HEK293 (cell line): ENCODE results near the gene CETP.
"Not testable (repeated sequence)": the region's sequence is repeated elsewhere in the genome, so short reads cannot be mapped to it uniquely, and the experiment has no call there.

ENCODE experiments used
- CTCF ChIA-PET: fragments of 350-600 bp; formaldehyde crosslinking; extraction: SDS; loops from one replicate; lab custom pipeline; 2021; ENCODE audit warnings: antibody characterized with exemption; lab: Yijun Ruan, JAX
- POLR2A ChIA-PET: fragments of 300-600 bp; formaldehyde crosslinking; extraction: SDS; loops from one replicate; lab custom pipeline; 2020; ENCODE audit warnings: antibody characterized with exemption, inconsistent platforms; lab: Yijun Ruan, JAX
- H3K27ac ChIP-seq: fragments of 200-500 bp; sonication (Bioruptor generic); 2 replicates; pipeline ENCODE4 v1.5.1; 2014; ENCODE audit warnings: low read depth, low read length, control low read depth, inconsistent platforms; ENCODE audit errors: extremely low read depth
- H3K36me3 ChIP-seq, 2 experiments: fragments of 200-500 bp in 1 of 2; sonication (Bioruptor generic) in 1 of 2; 1 replicate in 1 of 2; 2 replicates in 1 of 2; pipeline ENCODE4 v1.5.1; 2014 to 2017; ENCODE audit warnings: inconsistent platforms in 2 of 2, low read length in 2 of 2; ENCODE audit not compliant: control insufficient read depth in 2 of 2, insufficient read depth in 1 of 2
- H3K4me1 ChIP-seq: fragments of 200-500 bp; sonication (Bioruptor generic); 2 replicates; pipeline ENCODE4 v1.5.1; 2014; ENCODE audit warnings: mild to moderate bottlenecking, low read length, inconsistent platforms; ENCODE audit not compliant: control insufficient read depth, insufficient read depth
- H3K4me3 ChIP-seq: 2 replicates; pipeline ENCODE4 v1.5.1; 2011; ENCODE audit warnings: low read depth, mild to moderate bottlenecking, control low read depth, low read length, moderate library complexity
- H3K9me3 ChIP-seq: fragments of 200-500 bp; sonication (Bioruptor generic); 2 replicates; pipeline ENCODE4 v1.5.1; 2014; ENCODE audit warnings: low read depth, low read length, inconsistent platforms; ENCODE audit not compliant: control insufficient read depth, insufficient read depth
- KLF10 ChIP-seq: fragments of 450-650 bp; IDR thresholded peaks from 2 replicates; pipeline ENCODE4 v1.5.1; 2018; ENCODE audit warnings: missing biosample characterization, mild to moderate bottlenecking, missing genetic modification characterization
- KLF16 ChIP-seq: fragments of 450-650 bp; formaldehyde crosslinking; IDR thresholded peaks from 2 replicates; pipeline ENCODE4 v1.5.1; 2017; ENCODE audit warnings: missing biosample characterization, missing genetic modification characterization
- SETDB1 ChIP-seq: IDR thresholded peaks from one replicate; pipeline ENCODE4 v1.6.1; 2017; ENCODE audit warnings: mild to moderate bottlenecking, low read length, moderate library complexity, mixed read lengths; ENCODE audit not compliant: insufficient read length
- SP7 ChIP-seq: fragments of 450-650 bp; formaldehyde crosslinking; IDR thresholded peaks from 2 replicates; pipeline ENCODE4 v1.5.1; 2016; ENCODE audit warnings: missing biosample characterization, missing genetic modification characterization
- TCF7L2 ChIP-seq: IDR thresholded peaks from 2 replicates; pipeline ENCODE4 v1.6.1; 2011; ENCODE audit warnings: low read depth, mild to moderate bottlenecking, inconsistent platforms, low read length, moderate library complexity, borderline replicate concordance
- ZBTB17 ChIP-seq: fragments of 450-650 bp; formaldehyde crosslinking; IDR thresholded peaks from 2 replicates; pipeline ENCODE4 v1.5.1; 2016; ENCODE audit warnings: missing biosample characterization, missing genetic modification characterization
- ZBTB20 ChIP-seq: fragments of 450-650 bp; formaldehyde crosslinking; IDR thresholded peaks from 2 replicates; pipeline ENCODE4 v1.5.1; 2016; ENCODE audit warnings: missing biosample characterization, missing genetic modification characterization
- ZEB2 ChIP-seq: fragments of 450-650 bp; formaldehyde crosslinking; IDR thresholded peaks from 2 replicates; pipeline ENCODE4 v1.5.1; 2016; ENCODE audit warnings: missing biosample characterization, missing genetic modification characterization
- ZNF114 ChIP-seq: fragments of 450-650 bp; formaldehyde crosslinking; IDR thresholded peaks from 2 replicates; pipeline ENCODE4 v1.5.0; 2017; ENCODE audit warnings: missing biosample characterization, missing genetic modification characterization
- ZNF121 ChIP-seq: fragments of 450-650 bp; formaldehyde crosslinking; IDR thresholded peaks from 2 replicates; pipeline ENCODE4 v1.5.1; 2016; ENCODE audit warnings: missing biosample characterization, missing genetic modification characterization
- ZNF174 ChIP-seq: fragments of 450-650 bp; formaldehyde crosslinking; IDR thresholded peaks from 2 replicates; pipeline ENCODE4 v1.5.0; 2017; ENCODE audit warnings: missing biosample characterization, mild to moderate bottlenecking, missing genetic modification characterization
- ZNF391 ChIP-seq: fragments of 450-650 bp; formaldehyde crosslinking; IDR thresholded peaks from 2 replicates; pipeline ENCODE4 v1.5.1; 2016; ENCODE audit warnings: low read depth, missing biosample characterization, missing genetic modification characterization, borderline replicate concordance
- ZNF529 ChIP-seq: fragments of 450-650 bp; formaldehyde crosslinking; IDR thresholded peaks from 2 replicates; pipeline ENCODE4 v1.5.1; 2017; ENCODE audit warnings: missing genetic modification characterization, missing biosample characterization; ENCODE audit not compliant: insufficient replicate concordance
- ZNF626 ChIP-seq: fragments of 450-650 bp; sonication (Bioruptor Pico); formaldehyde crosslinking; IDR thresholded peaks from 2 replicates; pipeline ENCODE4 v1.5.1; 2018; ENCODE audit warnings: missing biosample characterization, missing genetic modification characterization, inconsistent platforms
- ZNF701 ChIP-seq: fragments of 450-650 bp; formaldehyde crosslinking; IDR thresholded peaks from 2 replicates; pipeline ENCODE4 v1.5.1; 2016; ENCODE audit warnings: missing biosample characterization, missing genetic modification characterization
- TF ChIP-seq, protein P1 (sequence below): fragments of 450-650 bp; formaldehyde crosslinking; IDR thresholded peaks from 2 replicates; pipeline ENCODE4 v1.5.1; 2017; ENCODE audit warnings: missing biosample characterization, missing genetic modification characterization
- TF ChIP-seq, protein P2 (sequence below): fragments of 450-650 bp; formaldehyde crosslinking; IDR thresholded peaks from 2 replicates; pipeline ENCODE4 v1.5.1; 2016; ENCODE audit warnings: missing biosample characterization, missing genetic modification characterization, borderline replicate concordance
- TF ChIP-seq, protein P3 (sequence below): fragments of 450-650 bp; formaldehyde crosslinking; IDR thresholded peaks from 2 replicates; pipeline ENCODE4 v1.5.1; 2017; ENCODE audit warnings: missing biosample characterization, missing genetic modification characterization
- TF ChIP-seq, protein P4 (sequence below): fragments of 450-650 bp; formaldehyde crosslinking; IDR thresholded peaks from 2 replicates; pipeline ENCODE4 v1.5.1; 2017; ENCODE audit warnings: missing biosample characterization, missing genetic modification characterization

The CETP gene

DNA sequence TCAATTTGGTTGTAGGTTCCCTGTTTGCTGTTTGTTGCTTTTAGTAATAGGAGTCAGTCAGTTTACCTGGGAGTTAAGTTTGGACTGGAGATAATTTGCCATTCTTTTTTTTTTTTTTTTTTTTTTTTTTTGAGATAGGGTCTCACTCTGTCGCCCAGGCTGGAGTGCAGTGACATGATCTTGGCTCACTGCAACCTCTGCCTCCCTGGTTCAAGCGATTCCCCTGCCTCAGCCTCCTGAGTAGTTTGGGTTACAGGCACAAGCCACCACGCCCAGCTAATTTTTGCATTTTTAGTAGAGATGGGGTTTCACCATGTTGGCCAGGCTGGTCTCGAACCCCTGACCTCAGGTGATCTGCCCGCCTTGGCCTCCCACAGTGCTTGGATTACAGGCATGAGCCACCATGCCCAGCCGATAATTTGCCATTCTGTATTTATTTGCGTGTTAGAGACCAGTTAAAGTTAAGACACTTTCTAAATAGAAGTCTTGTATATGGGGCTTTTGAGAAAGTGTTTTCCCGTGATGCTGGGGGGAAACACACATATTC is 27.1 kb upstream of the CETP start:
- H3K4me3 ChIP-seq, H3K9me3 ChIP-seq, H3K27ac ChIP-seq, H3K4me1 ChIP-seq, CTCF ChIA-PET: not testable (repeated sequence)
- peaks cover 15 to 47% of the 10 kb centered on the region in 2 experiments for H3K36me3 ChIP-seq
- TF ChIP-seq ZNF121 (tag by site-specific recombination): peak; percentile 33; the same call in 1 of the 2 replicates
- POLR2A ChIA-PET: interaction anchor here (0.6 to 3.3 kb wide), 2 partner anchors 10 kb away, joined by 7 to 16 read pairs; no protein-coding TSS in a partner anchor

DNA sequence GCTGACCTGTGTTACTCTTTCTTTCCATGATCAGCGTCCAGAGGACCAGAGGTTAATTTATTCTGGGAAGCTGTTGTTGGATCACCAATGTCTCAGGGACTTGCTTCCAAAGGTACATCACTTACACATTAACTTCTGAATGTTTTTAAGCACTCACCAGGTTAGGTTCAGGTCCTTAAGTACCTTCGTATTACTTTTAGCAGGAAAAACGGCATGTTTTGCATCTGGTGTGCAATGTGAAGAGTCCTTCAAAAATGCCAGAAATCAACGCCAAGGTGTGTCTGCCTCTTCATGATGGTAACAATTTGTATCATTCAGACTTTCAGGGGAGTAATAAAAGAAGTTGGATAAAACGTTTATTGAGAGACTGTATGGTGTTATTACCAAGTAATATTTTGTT is 26.5 kb upstream of the CETP start:
- Histone ChIP-seq H3K36me3 (peaks cover 18 to 52% of the 10 kb centered on the region in 2 experiments), H3K9me3 (no peaks in the 10 kb centered on the region), H3K27ac (no peak overlapping the region), H3K4me1 (peaks cover 3% of the 10 kb centered on the region; the same call in 1 of the 2 replicates), H3K4me3 (no peak overlapping the region)
- TF ChIP-seq, protein P1, sequence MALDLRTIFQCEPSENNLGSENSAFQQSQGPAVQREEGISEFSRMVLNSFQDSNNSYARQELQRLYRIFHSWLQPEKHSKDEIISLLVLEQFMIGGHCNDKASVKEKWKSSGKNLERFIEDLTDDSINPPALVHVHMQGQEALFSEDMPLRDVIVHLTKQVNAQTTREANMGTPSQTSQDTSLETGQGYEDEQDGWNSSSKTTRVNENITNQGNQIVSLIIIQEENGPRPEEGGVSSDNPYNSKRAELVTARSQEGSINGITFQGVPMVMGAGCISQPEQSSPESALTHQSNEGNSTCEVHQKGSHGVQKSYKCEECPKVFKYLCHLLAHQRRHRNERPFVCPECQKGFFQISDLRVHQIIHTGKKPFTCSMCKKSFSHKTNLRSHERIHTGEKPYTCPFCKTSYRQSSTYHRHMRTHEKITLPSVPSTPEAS (tag by site-specific recombination): no peak
- TF ChIP-seq ZNF701 (tag by site-specific recombination) (no peak), KLF10 (tag by site-specific recombination) (no peak), ZNF529 (tag by site-specific recombination) (no peak)
- CTCF ChIA-PET: no interaction called here
- POLR2A ChIA-PET: no interaction called here

DNA sequence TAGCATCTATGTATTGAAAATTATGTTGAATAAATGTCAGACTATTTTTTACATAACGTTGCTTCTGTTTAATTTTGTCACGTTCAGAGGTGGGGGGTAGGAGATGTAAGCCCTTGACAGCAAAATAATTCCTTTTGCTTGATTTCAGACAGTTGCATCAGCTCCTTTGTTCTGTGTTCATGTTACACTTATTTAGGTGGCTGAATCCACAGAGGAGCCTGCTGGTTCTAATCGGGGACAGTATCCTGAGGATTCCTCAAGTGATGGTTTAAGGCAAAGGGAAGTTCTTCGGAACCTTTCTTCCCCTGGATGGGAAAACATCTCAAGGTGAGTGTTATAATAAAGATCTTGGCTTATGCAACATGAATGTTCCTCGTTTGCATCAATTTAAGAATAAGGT is 25.3 kb upstream of the CETP start:
- ChIA-PET POLR2A (interaction anchor here (0.6 to 1.3 kb wide), 2 partner anchors 11 to 17 kb away, joined by 3 to 4 read pairs; no protein-coding TSS in a partner anchor), CTCF (interaction anchor here (1.0 to 1.4 kb wide), 3 partner anchors 17 to 143 kb away, joined by 4 to 5 read pairs (median 4); no protein-coding TSS in a partner anchor)
- Histone ChIP-seq H3K36me3 (peaks cover 23 to 64% of the 10 kb centered on the region in 2 experiments), H3K27ac (no peak overlapping the region), H3K4me3 (no peak overlapping the region), H3K9me3 (no peaks in the 10 kb centered on the region), H3K4me1 (no peaks in the 10 kb centered on the region; the same call in 1 of the 2 replicates)
- no peak for TF ChIP-seq ZNF174 (tag by site-specific recombination)
- no peak for TF ChIP-seq ZNF114 (tag by site-specific recombination)
- TF ChIP-seq, protein P2, sequence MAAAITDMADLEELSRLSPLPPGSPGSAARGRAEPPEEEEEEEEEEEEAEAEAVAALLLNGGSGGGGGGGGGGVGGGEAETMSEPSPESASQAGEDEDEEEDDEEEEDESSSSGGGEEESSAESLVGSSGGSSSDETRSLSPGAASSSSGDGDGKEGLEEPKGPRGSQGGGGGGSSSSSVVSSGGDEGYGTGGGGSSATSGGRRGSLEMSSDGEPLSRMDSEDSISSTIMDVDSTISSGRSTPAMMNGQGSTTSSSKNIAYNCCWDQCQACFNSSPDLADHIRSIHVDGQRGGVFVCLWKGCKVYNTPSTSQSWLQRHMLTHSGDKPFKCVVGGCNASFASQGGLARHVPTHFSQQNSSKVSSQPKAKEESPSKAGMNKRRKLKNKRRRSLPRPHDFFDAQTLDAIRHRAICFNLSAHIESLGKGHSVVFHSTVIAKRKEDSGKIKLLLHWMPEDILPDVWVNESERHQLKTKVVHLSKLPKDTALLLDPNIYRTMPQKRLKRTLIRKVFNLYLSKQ (tag by site-specific recombination): no peak
- TF ChIP-seq, protein P3, sequence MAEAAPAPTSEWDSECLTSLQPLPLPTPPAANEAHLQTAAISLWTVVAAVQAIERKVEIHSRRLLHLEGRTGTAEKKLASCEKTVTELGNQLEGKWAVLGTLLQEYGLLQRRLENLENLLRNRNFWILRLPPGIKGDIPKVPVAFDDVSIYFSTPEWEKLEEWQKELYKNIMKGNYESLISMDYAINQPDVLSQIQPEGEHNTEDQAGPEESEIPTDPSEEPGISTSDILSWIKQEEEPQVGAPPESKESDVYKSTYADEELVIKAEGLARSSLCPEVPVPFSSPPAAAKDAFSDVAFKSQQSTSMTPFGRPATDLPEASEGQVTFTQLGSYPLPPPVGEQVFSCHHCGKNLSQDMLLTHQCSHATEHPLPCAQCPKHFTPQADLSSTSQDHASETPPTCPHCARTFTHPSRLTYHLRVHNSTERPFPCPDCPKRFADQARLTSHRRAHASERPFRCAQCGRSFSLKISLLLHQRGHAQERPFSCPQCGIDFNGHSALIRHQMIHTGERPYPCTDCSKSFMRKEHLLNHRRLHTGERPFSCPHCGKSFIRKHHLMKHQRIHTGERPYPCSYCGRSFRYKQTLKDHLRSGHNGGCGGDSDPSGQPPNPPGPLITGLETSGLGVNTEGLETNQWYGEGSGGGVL (tag by site-specific recombination): peak; percentile 40
- TF ChIP-seq TCF7L2: no peak
- TF ChIP-seq ZBTB17 (tag by site-specific recombination): peak; percentile 46; the same call in 1 of the 2 replicates
- no peak for TF ChIP-seq ZNF626 (tag by site-specific recombination)

DNA sequence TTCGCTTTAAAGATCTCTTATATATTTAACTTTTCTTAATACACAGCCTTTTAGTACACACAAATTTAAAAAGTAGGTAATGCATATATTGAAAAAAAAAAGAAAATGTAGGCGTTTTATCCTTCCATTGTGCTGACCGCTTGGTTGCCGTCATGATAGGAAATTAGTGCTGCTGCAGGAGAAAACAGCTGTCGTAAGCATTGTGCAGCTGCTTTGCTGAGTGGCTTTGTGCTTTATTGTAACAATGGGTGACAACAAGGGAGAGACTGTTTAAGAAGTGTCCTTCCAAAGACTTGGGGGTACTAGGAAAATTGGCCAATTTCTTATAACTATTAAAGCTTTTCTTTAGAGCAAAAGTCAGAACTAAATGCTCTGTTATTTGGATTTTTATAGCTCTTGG is 24.8 kb upstream of the CETP start:
- no peaks in the 10 kb centered on the region for H3K9me3 ChIP-seq
- ChIA-PET POLR2A (interaction anchor here (0.6 to 1.3 kb wide), 2 partner anchors 10 to 16 kb away, joined by 3 to 4 read pairs; no protein-coding TSS in a partner anchor), CTCF (interaction anchor here (0.5 to 1.4 kb wide), 6 partner anchors 14 to 333 kb away, joined by 4 to 8 read pairs (median 4); no protein-coding TSS in a partner anchor)
- no peak overlapping the region for H3K27ac ChIP-seq
- H3K4me3 ChIP-seq: no peak overlapping the region
- H3K4me1 ChIP-seq: no peaks in the 10 kb centered on the region
- peaks cover 23 to 68% of the 10 kb centered on the region in 2 experiments for H3K36me3 ChIP-seq
- TF ChIP-seq SP7 (tag by site-specific recombination) (no peak), KLF16 (tag by site-specific recombination) (no peak), ZBTB20 (tag by site-specific recombination) (no peak), ZNF391 (no peak), ZEB2 (tag by site-specific recombination) (no peak), ZNF701 (tag by site-specific recombination) (no peak), SETDB1 (no peak)
- TF ChIP-seq, protein P4, sequence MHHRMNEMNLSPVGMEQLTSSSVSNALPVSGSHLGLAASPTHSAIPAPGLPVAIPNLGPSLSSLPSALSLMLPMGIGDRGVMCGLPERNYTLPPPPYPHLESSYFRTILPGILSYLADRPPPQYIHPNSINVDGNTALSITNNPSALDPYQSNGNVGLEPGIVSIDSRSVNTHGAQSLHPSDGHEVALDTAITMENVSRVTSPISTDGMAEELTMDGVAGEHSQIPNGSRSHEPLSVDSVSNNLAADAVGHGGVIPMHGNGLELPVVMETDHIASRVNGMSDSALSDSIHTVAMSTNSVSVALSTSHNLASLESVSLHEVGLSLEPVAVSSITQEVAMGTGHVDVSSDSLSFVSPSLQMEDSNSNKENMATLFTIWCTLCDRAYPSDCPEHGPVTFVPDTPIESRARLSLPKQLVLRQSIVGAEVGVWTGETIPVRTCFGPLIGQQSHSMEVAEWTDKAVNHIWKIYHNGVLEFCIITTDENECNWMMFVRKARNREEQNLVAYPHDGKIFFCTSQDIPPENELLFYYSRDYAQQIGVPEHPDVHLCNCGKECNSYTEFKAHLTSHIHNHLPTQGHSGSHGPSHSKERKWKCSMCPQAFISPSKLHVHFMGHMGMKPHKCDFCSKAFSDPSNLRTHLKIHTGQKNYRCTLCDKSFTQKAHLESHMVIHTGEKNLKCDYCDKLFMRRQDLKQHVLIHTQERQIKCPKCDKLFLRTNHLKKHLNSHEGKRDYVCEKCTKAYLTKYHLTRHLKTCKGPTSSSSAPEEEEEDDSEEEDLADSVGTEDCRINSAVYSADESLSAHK (tag by site-specific recombination): no peak
